H1 (cell line): Measurements from ENCODE around the gene YIF1A. TPM values are rescaled to one million over a fixed set of nuclear protein-coding genes. Genes with fewer than 3 reads are reported as not detected.

ENCODE experiments used
- SRF ChIP-seq: IDR thresholded peaks from 2 replicates; pipeline ENCODE4 v1.6.1; 2011; ENCODE audit warnings: mild to moderate bottlenecking, low read depth, low read length, moderate library complexity
- polyA plus RNA-seq, 7 experiments: library from polyadenylated mRNA; depleted of rRNA in 3 of 7; stranded (reverse) in 5 of 7; unstranded in 2 of 7; fragments of >200 nt in 5 of 7; fragments of 200-250 nt in 2 of 7; gene quantifications; 1 replicate in 5 of 7; 2 replicates in 1 of 7; 4 replicates in 1 of 7; pipeline versions ENCODE4 v1.2.1 to v1.2.3, GENCODE V29; 2011 to 2013; ENCODE audit warnings: missing spikeins in 2 of 7, mixed read lengths in 2 of 7
- total RNA-seq: library from RNA; stranded (reverse); fragmentation: NEBNext Ultra II Directional; extraction: Animal tissue kit (Norgen Biotek cat#: 25700); gene quantifications from 2 replicates; pipeline ENCODE4 v1.2.1, GENCODE V29; 2021

YIF1A gene
- total and polyA plus RNA-seq, 2 of the 8 experiments (the other 6 are each of a cell fraction or from before 2014, with no cell fraction given), result 70.1 to 178 TPM

- TF ChIP-seq SRF, result peak; percentile 56; the same call in 1 of the 2 replicates
These were observed 6.2 kb downstream of the YIF1A start (continued) for GRCh38 chr11:66282468-66283455.
